ENCODE data around the gene MBD5.
A peak's percentile ranks its signal among the peaks of the same experiment; 100 is the strongest.

Gene MBD5

DNA sequence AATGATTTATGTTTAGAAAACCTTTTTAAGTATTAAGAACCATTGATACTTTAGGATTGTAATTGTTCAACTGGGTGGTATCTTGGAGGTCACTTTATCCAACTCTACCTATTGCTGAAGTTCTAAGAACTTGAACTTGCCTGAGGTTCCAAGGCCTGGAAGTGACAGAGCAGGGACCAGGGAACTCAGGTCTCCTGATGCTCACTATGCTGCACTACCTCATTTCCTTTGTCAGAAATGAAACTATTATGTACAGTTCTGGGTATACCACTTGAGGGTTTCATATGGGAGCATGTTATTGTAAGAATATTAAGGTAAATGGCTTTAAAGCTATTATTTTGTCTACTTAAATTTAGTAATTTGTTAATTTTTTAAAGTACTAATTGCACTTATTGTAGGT is 3.0 kb downstream of the MBD5 start:
- no peak for DNase-seq (ENCODE audit: low spot score)

DNA sequence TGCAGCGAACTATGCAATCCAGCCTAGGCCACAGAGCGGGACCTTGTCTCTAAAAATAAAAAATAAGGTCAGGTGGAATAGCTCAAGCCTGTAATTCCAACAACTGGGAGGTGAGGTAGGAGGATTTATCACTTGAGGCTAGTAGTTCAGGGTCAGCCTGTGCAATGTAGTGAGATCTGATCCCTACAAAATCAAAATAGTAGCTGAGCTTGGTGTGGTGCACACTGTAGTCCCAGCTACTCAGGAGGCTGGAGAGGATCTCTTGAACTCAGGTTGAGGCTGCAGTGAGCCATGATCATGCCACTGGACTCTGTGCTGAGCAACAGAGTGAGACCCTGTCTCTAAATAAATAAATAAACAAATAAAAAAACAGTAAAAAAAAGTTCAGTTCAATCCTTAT is 5.7 kb downstream of the MBD5 start:
- DNase-seq (ENCODE audit: low spot score) = no peak

DNA sequence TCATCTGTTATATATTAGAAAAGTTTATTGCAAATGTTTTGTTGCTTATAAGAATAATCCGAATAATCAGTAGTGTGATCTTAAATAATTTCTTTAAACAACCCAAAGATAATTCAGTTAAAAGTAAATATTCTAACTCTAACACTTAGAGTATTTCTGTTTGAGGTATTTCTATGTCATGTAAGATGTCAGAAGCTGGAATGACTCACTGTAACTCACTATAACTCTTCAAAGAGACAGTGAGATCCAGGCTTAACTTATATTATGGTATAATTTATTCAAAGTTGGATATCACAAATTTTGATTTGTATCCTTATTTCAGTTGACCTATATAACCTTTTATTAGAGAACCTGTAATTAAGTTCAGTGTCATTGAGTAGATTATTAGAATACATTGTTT is 6.9 kb downstream of the MBD5 start:
- no peak for DNase-seq (ENCODE audit: low spot score)

DNA sequence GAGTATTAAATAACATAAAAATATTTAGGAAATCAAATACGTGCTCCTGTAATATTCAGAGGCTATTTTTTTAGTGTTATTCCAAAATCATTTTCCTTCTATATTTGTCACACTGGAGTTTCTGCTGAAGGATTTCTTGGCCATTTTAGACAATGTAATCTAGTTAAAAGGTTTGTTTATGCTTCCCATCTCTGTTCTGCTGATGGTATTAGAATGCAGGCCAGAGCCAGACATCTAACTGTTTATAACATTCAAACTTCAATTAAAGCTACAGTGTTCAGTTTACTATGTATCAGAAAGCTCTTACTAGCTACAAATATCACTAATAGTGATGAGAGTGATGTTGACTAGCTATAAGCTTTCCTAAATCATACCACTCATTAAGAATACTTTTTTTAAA is 7.9 kb downstream of the MBD5 start:
- DNase-seq (ENCODE audit: low spot score) = no peak

DNA sequence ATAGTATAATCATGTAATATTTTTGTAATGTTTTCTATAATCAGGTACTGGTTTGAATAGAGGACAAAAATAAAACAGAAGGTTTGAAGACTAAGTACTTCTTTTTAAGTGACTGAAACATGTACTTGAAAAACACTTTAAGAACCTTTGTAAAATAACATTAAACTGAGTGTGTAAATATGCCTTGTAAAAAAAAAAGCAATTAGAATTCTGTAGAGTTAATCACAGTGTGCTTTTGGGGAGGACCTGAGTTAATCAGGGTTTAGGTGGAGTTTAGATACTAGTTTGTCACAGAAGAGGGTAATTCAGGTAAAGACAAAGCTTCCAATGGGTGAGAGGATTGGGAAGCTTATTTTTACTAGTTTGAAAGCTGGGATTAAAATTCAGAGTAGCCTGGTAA is 10.3 kb downstream of the MBD5 start:
- DNase-seq (ENCODE audit: low spot score) = no peak

DNA sequence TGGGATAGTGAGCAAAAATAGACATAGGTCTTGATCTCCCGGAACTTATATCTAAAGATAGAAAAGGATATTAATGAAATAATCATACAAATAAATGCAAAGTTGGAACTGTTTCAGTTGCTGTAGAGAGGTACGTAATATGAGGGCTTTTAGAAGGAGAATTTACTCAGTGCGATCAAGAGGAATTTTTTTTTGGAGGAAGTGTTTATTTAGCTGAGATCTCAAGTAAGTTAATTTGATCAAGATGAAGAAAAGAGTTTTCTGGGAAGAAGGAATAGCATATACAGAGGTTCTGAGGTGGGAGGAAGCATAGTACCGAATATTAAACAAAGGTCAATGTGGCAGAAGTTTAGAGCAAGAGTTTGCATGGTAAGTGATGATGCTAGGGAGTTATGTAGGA is 11.3 kb downstream of the MBD5 start:
- DNase-seq (ENCODE audit: low spot score) = no peak

DNA sequence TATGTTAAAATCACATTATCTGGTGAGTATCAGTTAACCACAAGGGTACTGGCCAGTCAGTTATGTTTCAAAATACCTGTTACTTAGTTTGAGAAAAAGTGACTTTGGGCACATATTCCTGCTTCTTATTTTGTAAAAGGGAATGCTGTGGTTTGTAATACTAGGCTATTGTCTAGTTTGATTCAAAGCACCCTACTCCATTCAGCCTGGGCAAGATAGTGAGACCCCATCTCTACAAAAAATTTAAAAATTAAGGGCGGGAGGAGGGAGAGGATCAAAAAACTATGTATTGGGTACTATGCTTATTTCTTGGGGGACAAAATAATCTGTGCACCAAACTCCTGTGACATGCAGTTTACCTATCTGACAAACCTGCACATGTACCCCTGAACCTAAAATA is 18.9 kb downstream of the MBD5 start:
- DNase-seq (ENCODE audit: low spot score) = no peak

DNA sequence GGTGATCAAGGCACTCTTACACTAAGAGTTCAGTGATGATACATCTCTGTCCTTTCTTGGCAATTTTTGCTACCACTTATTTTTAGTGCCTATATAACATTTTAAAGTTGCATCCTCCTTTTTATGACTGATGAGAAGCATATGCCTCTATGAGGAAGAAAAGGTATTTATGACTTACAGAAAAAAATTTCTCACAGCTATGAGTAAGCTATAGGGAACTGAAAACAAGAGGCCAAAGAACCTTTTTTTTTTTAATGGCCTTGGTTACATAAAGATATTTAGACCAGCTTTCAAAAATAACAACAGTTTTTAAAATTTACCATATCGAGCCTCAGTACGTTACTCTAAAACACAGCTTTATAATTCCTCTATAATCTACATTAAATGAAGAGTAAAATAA is 21.3 kb downstream of the MBD5 start:
- DNase-seq (ENCODE audit: low spot score) = no peak

DNA sequence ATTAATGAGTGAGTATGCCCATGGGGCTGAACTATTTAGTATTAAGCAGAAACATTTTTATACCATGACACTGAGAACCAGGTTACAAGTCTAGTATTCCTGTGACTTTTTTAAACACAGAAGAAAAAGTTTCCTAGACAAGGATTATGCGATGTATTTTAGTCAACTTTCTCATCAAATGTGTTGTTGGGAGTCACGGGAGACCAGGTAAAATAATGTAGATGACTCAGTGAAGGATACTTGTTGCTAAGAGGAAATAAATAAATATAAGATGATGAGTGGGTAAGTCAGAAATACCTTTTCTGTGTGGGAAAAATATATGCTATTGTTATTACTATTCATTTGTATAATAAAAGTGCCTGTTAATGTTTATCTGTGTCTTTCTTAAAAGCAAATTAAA is 23.4 kb downstream of the MBD5 start:
- no peak for DNase-seq (ENCODE audit: low spot score)

DNA sequence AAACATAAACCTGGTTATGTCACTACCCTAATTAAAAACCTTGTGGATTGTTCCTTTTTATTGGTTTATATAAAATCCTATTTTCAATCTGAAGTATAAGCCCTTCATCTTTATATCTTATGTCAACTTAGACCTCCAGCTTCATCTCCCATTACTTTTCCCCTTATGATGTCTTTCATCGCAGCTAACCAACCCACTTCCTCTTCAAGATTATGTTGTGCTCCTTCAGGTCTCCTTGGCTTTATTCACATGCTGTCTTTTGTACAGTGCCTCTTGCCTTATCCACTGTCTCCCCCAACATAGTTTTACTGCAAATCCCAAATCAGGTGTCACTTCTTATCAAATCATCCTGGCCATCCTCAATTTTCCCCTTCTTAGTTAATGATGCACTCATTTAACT is 25.9 kb downstream of the MBD5 start:
- DNase-seq (ENCODE audit: low spot score) = no peak

DNA sequence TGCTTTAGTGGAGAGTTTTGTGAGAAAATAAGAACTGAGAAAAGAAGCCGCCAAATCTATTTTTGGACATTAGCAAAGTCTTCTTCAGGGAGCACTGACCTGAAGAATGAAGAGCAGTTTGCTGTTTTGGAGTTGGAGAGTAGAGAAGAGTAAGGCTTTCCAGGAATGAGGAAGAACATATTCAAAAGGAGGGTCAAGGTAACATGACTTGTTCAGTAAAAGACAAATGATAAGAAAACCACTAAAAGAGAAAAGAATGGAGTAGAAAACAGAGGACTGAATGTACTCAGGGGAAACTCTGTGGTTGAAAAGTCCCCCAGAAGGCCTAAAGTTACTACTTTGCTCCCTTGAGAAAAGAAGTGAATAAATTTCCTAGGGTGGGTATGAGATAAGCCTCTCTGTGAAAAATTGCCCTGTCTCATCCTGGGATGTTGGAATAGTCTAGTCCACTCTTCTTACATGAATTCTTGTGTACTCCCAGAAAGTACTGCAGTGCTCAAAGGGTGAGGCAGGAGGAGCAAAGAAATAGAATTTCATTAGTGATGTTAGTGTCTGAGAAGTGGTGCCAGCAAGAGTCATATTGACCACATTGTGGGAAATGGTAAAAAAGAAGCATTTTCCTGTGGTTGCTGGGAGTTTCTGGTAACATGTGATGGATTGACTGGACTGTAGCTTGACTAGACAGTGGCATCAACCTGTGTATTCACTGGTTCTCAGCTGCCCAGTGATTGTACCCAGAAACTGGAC is 27.8 kb downstream of the MBD5 start:
- no peak for DNase-seq (ENCODE audit: low spot score)

DNA sequence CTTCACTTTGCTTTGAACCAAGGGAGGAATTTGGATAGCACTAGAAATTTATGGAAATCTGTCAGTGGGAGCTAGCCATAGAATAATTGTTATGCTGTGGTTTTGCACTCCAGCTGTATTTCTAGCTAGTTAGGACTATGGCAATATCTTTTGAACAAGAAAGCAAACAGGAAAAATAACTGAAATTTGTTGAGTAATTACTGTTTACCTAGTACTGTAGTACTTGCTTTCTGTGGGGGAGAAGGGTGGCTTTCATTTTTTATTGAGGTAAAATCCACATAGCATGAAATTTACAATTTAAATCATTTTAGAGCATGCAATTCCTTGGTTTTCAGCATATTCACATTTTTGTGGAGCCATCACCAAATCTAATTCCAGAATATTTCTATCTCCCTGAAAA is 28.4 kb downstream of the MBD5 start:
- DNase-seq (ENCODE audit: low spot score) = no peak

DNA sequence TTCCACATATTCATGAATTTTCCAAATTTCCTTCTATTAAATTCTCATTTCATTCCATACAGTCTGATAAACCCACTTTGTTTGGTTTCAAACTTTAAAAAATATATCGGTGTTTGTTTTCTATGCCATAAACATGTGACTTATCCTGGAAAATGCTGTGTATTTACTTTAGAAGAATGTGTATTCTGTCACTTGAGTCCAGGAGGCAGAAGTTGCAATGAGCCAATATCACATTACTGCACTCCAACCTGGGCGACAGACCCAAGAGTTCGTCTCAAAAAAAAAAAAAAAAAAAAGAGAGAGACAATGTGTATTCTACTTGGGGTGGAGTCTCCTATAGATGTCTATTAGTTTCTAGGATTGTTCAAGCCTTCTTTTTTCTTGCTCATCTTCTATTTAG is 31.8 kb downstream of the MBD5 start:
- DNase-seq (ENCODE audit: low spot score) = no peak

DNA sequence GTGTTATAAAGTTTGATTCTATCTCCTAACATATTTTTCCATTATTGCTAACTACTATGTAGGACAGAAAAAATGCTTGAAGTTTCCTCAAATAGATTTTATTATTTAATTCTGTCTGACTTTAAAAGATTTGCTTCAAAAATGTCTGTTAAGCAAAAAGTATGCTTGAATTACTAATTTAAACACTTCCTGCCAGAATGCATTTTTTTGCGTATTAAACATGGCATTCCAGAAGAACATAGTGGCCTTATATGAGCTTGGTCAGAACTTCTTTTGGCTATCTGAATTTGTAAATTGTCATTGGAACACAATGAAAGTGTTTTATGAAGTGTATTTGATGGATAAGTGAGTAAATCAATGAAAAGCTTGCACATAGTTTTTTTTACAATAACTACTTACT is 37.8 kb downstream of the MBD5 start:
- DNase-seq (ENCODE audit: low spot score) = no peak

DNA sequence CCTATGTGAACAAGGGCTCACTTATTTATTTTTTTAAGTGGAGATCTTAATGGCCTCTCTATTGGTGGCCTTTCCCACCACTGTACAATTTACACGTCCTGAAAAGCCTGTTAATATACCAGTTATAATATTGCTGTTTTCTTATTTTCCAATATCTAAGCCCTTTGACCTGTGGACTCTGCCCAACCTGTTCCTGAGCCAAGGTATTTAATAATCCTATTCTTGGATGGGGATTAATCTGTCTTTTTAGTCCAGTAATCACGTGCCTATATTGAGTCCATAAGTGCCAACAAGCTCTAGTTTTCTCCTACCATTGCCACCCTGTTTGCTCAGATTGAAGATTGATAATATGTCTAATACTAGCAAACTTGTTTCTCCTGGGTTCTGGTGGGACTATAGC is 42.7 kb downstream of the MBD5 start:
- DNase-seq (ENCODE audit: low spot score) = no peak

DNA sequence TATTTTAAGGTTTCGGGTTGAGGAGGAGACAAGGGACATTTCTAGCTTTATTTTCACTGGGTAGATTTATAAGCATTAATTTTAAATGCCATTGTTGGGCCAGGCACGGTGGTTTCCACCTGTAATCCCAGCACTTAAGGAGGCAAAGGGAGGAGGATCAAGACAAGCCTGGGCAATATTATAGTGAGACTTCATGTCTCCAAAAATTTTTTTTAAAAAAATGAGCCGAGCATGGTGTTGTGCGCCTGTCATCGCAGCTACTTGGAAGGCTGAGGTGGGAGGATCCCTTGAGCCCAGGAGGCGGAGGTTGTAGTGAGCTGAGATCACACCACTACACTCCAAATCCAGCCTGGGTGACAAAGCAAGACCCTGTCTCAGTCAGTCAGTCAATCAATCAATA is 45.0 kb downstream of the MBD5 start:
- no peak for DNase-seq (ENCODE audit: low spot score)

DNA sequence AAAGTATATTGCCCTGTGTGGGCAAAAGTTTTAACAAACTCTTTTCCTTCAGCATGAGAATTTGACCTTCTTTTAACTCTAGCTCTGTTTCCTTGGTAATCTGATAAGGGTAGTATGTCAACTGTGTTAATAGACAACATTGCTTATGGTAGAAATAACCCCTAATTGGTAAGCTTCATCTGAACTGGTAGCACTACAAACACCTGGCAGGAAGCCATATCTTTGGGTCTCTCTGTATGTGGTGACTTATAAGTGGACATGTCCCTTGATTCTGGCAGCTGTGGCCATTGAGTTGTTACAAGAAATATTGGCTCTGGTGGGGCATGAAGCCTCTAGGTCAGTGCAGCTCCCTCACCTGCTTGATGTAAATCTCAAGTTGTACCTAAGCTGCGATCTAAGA is 46.9 kb downstream of the MBD5 start:
- no peak for DNase-seq (ENCODE audit: low spot score)

DNA sequence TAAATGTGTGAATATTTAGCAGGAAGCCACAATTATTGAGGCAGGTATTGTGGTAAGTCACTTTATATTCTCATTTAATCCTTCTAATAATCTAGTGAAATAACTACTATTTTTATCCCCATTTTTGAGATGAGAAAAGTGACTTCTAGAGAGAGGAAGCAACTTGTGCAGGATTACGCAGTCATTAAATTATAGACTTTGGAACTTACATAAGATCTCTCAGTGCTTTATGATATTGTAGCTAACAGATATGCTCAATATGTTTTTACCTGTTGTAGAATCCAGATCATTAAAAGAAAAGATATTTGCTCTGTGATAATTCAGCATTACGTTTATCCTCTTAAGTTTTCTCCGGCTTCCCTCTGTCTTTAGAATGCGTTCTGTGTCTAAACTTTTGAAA is 50.5 kb downstream of the MBD5 start:
- DNase-seq (ENCODE audit: low spot score) = no peak

DNA sequence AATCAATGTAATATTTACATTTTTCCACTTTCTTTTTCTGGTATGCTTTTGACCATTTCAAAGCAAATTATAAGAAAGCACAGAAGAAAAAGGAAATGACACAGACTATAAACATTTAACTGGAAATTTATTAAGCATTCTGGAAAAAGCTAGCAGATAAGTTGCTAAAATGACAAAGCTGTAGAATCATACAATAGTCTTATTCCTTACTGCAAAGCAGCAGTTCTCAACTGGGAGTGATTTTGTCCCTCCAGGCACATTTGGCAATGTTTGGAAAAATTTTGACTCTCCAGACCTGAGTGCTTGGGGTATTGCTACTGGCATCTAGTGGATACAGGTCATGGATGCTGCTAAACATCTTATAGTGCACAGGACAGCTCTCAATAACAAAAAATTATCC is 75.1 kb downstream of the MBD5 start:
- DNase-seq (ENCODE audit: low spot score) = no peak

DNA sequence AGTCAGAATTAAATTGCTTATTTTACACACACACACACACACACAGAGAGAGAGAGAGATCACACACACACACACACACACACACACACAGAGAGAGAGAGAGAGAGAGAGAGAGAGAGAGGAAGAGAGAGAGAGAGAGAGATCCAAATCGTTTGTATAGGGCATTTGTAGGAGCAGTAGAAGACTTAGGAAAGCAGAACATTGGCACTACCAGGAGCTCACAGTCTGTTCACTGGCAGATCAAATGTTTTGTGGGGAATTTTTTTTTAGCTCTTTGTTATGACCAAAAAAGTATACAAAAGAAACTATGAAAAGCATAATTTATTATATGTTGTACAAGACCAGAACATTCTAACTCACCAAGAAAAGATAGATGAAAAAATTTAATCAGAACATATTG is 81.8 kb downstream of the MBD5 start:
- peak; percentile 1 for DNase-seq (ENCODE audit: low spot score)

DNA sequence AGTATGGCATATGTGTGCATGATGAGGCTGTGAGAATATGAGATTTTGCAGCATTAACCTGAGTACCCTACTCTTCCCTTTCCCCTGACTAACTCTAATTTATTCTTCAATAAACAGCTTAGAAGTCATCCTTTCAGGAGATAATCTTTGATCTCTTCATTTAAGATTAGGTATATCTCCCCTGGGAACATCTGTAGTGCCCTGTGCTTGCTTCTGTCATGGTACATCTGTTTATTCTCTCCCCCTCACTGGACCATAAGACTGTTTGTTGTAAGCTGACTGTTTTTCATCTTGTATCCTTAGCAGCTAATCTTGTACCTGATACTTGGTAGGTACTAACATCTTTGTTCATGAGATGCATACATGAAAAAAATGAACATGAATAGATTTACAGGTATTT is 83.1 kb downstream of the MBD5 start:
- DNase-seq (ENCODE audit: low spot score) = no peak

DNA sequence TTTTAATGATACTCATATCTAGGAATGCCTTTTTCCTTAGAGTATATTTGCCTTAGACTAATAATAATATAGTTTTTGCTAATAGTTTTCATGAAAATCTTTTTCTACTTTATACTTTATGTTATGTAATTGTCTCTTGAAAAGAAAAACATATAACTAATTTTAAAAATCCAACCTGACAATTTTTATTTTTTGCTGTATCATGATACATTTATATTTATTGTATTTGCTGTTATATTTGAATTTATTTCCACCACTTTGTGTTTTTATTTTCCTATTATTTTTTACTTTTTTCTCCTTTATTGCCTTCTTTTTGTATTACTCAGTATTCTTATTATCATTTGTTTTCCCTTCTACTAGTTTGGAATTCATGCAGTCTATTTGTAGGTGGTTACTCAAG is 85.4 kb downstream of the MBD5 start:
- no peak for DNase-seq (ENCODE audit: low spot score)

DNA sequence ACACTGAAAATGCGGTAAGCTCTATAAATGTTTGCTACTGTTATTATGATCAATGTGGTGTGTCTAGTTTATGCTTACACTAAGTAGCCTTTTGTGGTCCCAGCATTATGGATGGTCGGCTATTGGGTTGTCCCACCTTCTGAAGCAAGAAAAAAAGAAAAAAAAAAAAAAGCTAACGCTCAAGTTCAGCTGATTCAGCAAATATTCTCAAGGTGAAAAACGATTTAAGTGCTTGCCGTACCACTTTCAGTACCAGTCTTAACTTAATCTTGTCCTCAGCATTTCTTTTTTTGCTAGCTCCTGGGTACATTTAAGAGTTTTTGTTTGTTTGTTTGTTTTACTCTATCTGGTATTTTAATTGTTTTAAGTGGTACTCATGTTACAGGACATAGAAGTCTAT is 87.5 kb downstream of the MBD5 start:
- no peak for DNase-seq (ENCODE audit: low spot score)

DNA sequence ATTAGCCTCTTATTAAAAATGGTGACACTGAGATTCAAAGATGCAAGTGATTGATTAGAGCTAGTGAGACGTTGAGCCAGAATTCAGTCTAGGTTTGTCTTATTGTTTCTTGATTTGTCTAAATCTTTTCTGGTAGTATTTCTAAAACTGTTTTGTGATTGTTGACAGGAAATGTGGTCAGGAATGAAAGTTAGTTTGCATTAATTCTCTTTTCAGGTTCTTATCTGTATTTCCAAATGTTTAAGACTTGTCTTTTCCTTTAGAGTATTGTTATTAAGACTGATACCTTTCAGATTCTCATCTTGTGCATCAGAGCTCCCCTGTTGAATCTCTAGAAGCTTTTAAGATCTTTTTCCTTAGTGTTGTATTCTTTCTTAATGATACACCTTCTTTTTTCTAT is 89.3 kb downstream of the MBD5 start:
- DNase-seq (ENCODE audit: low spot score) = no peak

DNA sequence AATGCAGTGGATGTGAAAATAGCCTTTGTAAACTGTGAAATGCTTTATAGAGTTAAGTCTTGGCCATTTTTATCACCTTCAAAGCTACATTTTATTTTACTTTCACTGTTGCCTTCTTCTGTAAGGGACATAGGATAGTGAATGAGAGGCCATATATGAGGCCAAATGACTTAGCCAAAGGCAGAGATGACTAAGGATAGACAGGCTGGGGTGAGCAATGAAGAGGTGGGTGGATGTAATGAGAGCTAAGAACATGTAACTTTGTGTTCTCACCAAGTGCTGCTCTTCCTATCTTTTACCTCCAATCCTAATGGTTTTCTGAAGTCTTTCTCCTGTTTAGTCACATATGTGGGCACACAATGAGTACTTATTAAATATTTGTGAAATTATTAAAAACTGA is 101.9 kb downstream of the MBD5 start:
- no peak for DNase-seq (ENCODE audit: low spot score)

Measured in putamen (tissue), 1 donor.